T1000 (cell line): ENCODE measurements around the gene MGLL.

ENCODE experiments used
- DNase-seq: peaks from one replicate; lab custom pipeline; 2025; ENCODE audit warnings: mixed read lengths; lab: John Stamatoyannopoulos, UW

The MGLL gene

DNA sequence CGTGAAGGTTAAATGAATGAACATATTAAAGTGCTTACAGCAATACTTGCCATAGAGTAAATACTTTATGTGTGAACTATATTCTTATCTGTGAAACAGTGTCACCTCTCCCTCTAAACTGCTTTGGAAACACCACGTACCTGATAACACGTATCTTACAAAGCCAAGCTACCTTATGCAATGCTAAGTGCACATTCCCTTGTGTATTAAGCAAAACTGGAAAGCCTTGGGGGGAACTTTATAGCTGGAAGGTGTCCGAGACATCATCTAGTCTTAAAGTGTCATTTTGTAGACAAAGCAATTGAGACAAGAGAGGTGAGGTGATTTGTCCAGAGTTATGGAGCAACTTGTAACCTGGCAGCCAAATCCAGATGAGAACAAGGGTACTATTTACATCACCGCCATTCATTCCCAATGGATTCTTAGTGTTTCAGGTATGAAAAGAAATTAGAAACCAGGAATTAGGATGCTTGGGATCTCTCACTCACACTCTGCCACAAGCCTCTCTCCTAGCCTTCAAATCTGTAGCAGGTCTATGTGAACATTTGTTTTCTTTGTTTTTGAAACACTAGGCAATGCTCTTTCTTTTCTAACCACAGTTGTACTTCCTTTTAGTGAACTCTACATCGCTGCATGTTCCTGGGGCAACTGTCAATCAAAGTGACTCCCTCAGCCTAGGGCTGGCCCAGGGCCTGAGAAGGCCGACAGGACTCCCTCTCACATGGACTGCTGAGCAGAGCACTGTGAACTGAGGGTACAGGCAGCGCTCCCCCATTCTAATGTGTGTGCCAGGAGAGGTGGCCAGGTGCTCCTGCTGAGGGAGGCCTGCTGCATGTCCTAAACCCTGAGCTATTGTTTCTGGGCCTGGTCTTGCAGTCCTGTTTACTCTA lies 13.9 kb upstream of the MGLL start:
- no peak for DNase-seq

DNA sequence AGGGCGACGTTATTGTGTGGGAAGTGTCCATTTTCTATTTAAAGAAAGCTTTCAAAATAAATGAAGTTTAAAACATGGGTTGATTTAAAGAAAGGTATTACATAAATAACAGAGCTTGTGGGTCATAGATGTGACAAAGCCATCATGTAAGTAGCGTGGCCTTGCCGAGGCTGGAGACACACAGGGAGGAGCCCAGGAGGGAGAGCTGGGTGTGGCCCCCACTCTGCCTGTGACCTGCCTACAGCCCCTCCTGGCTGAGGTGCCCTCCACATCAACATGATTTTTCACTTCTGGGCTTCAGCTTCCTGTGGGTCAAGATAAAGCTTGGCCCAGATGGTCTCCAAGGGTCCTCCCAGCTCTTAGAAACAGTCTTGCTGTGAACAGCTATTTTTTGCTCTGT lies 12.5 kb upstream of the MGLL start:
- no peak for DNase-seq

DNA sequence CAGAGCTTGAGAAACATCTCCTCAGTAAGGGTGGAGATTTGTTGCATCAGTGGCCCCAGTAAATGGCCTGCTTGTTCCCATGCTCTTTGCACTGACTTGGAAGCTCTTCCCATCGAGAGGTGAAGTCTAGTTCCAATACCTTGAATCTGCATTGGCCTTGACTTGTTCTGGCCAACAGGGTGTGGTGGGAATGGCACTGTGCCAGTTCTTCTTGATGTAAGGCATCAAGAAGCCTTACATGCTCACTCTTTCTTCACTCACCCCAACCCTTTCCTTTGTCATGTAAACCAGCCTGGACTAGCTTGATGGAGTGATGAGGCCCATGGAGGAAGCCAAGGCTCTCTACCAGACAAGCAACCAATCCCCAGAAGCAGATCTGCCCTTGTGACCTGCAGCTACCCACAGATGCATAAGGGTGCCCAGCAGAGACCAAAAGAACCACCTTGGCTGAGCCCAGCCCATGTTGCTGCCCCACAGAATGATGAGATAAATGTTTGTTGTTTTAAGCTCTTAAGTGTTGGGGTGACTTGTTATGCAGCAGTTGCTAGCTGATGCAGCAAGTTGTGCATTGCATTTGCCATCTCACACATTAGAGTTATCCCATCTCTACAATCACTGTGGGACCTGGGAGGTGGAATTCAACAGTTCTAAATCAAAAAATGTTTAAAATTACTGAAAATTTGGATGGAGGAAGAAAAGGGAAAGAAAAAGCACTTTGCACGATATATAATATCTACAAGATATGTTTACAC lies 11.1 kb upstream of the MGLL start:
- no peak for DNase-seq

DNA sequence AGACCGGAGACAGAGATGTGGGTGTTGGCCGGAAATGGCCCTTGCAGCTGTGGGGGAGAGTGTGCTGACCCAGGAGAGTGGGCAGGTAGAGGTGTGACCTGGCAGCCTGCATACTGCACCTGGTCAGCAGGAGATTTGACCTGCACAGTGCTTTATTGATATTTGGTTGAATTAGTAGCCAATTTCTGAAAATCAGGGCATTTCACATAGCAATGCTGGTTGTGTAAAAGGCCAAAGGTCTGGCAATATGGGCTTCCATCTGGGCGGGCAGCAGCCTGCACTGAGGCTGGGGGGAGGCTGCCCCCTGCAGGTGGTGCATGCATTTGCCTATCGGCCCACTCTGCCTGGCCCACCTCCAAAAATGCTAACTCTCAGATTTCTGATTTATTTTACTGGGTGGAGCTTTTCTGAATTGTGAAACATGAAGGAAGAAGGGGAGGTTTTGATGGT lies 9.4 kb upstream of the MGLL start:
- DNase-seq, result no peak

DNA sequence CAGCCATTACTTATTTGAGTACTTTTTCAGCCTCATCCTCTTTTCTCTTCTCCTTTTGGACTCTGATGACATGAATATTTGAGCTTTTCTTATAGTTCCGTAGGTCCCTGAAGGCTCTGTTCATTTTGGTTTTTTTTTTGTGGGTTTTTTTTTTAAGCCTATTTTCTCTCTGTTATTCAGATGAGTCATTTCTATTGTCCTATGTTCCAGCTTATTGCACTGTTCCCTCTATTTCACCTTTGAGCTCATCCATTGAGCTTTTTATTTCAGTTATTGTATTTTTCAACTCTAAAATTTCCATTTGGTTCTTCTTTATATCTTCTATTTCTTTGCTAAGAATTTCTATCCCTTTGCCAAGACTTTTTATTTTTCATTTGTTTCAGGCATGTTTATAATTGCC lies 7.2 kb upstream of the MGLL start:
- no peak for DNase-seq

DNA sequence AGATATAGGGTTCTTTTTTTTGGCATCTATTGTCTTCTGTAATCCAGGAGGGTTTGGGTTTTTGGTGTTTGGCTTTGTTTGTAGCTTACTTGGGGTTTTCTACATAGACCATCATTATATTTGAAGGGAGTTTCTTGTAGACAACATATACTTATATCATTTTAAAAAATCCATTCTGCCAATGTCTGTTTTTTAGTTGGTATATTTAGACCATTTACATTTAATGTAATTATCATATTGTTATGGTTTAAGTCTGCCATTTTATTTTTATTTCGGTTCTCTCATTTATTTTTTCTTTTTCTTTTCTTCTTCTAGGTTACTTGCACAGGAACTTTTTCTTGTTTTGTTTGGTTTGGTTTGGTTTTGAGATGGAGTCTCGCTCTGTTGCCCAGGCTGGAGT lies 5.5 kb upstream of the MGLL start:
- no peak for DNase-seq

DNA sequence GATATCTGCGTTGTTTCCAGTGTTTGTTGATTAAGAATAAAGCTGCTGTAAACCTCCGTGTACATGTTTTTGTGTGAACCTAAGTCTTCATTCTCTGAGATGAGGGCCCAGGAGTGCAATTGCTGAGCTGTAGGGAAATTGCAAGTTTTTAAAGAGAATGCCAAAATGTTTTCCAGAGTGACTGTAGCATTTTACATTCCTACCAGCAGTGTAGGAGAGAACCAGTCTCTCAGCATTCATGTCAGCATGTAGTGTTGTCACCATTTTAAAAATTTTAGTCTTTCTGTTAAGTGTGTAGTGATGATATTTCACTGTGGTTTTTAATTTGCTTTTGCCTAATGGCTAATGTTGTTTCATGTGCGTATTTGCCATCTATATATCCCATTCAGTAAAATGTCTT lies 3.4 kb upstream of the MGLL start:
- no peak for DNase-seq

DNA sequence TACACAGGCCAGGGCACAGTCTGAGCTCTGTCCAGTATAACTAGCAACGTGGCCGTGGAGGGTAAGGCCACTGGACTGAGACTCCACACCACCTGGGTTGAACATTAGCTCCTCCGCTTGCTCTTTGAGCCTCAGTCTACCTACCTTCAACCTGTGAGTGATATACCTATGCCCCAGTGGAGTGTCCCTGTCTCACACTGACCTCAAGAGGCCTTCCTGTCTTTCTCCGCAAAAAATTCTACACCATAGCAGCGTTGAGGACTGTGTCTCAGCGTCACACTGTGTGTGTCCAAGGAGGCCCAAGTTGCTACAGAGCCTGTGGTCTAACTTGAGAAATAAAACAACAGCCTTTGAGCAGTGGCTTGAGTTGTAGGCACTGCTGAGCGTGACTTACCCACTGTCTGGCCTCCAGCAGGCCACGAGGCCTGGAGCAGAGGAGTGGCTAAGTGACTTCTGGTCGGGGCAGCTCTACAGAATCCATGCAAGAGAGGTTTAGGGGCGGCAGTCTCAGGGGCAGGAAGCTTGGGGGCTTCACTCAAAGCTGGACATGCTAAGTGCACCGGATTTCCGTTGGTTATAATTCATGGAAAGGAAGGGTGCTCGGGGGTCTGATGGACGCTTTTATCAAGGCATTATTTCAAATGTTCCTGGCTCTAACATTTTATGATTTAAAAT lies 2.0 kb upstream of the MGLL start:
- DNase-seq, result no peak

DNA sequence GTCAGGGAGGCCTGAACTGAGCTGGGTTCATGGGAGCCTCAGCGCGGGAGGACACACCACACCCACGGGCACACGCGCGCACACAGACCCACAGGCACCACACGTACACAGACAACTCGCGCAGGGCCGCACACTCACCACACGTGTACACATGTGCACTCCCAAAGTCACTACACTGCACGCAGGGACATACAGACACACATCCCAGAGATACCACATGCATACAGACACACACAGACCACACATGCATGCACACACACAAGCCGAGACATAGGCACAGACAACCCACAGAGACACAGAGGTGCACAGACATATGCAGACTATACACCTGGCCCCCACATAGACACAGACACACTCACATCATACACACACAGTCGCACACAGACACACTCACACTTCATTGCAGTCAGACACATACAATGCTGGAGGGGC lies 1.1 kb upstream of the MGLL start:
- DNase-seq, result no peak

DNA sequence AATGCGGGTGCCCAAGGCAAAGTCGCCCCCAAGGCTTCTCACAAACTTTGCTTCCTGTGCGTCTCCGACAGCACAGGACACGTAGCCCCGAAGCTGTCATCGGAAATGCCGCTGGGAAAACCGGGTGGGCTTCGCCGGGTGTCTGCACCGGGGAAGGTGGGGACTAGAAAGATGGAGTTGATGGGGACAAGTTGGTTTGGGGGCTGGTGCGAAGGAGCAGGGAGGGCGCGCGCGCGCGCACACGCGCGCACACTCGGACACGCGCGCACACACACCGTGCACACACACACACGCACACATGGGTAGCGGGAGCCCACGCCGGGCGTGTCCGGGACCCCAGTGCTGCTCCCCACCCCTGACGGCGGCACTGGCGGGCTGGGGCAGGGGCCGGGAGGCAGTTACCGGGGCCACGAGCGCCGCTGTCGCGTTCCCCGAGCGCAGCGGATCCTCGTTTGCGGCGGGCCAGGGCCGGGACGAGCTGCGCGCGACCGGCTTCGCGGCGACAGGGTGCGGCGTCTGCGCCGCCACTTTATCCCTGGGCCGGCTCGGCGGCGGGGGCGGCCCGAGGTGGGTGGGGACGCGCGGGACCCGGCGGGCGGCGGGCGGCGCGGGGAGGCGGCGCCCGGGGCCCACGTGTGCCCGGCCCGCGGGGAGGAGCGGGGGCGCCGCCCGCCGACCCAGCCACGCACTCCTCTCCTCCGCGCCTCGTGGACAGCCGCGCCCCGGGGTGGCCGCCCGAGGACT lies 539 bp upstream of the MGLL start:
- no peak for DNase-seq

DNA sequence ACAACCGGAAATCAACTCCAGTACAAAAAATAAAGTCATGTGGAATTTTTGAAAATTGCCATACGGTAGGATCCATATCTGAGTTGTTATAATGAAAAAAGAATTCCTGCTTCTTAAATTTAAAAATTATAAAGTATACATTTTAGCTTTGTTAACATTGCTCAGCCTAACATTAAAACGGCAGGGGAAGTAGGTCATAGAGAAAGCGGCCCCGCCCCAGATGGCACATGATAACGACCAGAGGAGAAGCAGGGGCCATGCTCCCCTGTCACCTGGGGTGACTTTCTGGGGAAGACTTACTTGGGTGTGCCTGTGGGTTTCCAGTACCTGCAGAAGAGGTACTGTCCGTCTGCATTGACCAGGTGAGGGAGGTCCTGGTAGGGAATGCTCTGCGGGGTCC lies 921 bp downstream of the MGLL start:
- DNase-seq, result no peak

DNA sequence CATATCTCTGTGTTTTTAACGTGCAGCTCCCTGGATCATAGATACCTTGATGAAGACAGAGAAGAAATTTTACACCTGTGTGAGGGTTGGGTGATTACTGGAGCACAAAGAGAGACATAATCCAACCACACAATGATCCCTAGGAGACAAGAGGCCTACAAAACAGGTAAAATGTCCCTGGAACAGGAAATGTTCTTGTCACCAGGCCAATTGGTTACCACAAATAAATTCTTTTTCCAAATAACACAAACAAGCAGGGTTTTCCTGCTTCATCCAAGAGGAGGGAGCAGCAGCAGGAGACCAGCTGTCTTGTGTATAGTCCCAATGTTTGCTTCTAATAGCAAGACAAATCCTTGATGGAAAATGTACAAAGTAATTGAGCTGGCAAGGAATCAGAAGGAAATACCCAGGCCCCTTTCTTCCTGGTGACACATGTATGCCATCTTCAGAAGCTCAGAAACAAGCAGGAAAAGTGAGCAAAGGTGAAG lies 1.4 kb downstream of the MGLL start:
- no peak for DNase-seq

DNA sequence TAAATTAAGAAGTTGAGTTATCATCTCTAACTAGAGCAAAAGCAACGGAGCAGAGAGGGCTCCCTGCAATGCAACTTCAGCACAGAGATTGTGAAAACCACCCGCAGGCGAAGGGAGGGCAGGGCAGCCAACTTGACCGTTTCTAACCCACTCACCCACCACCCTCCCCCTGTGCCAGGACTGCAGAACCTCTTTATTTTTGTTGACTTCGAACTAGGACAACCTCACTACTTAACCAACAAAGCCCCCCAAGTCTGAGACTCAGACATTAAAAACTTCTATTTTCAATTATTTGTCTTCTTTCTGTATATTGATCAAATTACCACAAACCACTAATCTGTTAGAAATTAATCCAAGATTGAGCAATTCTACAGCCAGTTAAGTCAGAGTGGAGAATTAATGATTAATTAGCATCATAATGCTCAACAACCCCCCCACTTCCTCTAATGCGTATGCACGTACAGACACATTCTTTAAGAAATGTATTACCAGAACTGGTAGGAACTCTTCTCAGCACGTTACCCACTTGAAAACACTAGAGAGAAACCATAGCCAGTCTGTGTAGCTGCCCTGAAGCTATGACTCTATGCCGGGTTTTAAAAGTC lies 2.0 kb downstream of the MGLL start:
- no peak for DNase-seq

DNA sequence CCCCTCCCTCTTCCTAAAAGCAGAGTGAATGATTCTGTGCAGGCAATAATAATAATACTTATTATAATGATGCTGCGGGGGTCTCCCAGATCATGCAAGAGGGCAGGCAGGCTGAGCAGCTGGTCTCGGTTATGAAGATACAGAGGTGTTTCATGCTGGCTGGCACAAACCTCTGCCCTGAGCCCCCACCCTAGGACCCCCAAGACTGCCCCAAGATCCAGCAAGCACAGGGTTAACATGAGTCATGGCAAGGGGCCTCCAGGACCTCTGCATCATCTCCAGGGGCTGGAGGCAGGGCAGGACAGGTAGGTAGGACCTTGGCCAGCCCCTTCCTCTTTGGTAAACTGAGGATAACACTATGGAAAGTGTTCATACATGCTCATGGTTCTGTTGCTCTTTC lies 2.7 kb downstream of the MGLL start:
- DNase-seq, result no peak

DNA sequence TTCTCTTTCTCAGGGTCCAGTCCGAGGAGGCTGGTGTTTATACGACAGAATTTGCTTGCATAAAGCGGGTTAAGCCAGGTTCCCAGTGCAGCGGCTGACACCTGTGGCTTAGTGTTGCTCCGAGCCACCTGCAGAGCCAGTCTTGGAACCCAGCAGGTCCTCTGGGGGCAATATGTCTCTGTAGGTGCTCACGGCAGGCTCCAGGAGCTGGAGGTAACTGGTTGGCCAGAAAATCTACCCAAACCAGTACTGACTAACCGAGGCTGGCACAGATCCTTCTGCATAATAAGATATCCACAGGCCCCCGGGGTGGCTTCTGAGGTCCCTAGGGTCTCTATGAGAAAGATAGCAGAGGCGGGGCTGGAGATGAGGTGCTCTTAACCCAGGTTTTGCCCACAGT lies 3.2 kb downstream of the MGLL start:
- no peak for DNase-seq

DNA sequence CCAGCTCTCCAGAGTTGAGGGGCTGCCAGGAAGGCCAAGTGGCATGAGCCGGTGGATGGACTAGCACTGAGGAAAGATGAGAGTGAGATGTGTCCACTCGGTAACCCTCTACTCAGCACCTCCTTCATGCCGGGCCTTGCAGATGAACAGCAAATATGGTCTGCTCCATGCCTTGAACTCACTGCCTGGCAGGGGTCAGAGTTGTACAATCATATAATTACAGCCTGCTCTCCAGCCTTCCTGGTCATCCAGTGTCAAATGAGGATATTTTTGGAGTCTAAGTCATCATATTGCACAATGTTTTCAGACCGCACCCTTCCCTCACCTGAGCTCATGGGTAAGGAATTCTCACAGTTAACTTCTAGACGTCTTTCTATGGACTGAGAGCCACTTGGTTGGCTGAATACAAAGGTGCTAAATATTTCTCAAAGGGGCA lies 4.9 kb downstream of the MGLL start:
- no peak for DNase-seq

DNA sequence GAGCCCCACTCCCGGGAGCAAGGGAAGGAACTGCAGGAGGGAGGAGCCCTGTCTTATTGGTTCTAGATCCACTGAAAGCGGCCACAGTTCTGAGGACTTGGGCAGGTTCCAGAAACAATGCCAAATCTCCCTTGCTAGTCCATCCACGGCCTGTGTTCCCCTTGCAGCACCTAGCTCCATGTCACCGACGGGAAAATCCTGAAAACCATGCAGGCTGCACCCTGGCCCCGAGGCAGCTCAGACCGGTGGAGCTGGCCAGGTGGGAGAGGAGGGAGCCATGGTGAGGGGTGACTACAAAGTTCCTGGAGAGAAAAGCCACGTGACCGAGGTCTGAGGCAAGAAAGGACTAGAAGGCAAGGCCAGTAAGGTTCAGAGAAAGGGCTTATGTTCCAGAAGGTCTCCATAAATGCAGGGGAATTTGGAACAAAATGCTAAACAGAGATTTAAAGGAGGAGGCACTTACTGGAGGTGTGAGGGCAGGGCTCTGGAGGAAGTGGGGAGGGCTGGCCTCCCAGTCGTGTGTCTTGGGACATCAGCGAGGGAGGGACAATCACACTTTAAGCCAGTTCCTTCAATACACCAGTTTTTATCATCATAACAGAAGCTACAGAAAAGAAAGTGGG lies 5.4 kb downstream of the MGLL start:
- DNase-seq, result no peak

DNA sequence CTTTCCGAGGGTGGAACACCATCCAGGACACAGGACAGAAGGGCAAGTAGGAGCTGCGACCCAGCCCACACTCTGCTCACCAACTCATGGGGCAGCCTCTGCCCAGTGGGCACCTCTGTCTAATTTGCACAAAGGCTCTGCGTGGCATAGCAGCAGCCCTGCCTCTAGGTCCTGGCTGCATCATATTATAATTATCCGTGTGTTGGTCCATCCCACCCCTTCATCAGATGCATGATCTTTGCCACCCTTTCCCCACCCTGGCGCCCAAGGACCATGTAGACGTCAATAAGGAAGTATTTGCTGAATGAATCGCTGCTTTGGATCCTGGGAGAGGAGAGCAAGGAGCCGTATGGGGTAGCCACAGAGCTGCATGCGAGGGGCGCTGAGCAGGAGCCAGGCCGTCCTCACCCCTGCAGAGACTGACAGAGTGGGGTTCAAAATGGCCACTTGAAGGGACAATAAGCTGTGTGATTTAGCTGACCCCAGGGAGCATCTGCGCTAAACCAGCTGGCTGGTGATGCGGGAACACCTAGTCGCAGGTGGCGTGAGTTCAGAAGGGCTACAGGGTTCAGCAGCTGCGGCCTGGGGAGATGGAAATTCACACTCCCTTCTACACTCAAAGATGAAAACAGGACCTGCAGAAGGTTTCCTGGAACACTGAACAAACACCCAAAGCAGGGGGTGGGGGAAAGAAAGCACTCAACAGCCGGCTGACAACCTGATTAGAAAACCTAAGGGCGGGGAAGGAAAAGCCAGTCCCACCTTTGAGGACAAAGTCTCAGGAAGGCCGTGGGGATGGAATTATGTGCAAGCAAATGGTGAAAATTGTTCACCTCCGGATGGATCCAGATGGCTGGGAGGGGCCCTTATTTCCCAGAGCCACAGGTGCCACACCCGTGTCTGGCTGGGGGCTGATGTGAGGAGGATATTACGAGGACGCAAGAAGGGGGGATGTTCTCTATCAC lies 6.4 kb downstream of the MGLL start:
- DNase-seq, result no peak

DNA sequence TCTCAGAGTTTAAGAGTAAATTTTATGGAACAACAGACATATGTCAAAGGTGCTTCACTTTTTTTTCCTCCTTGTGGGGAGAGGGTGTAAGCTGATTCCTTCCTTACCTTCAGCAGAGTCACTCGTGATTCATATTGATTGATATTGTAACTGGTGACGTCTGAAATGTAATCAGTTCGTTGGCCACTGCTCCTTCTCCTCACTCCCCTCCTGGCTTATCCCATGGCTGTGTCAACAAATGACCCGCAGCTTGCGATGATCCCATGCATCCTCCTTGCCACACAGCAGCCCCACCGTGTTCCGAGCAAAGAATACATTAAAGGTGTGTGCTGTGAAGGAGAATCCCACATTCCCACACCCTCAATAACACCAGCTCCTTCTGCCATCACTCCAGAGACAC lies 7.3 kb downstream of the MGLL start:
- no peak for DNase-seq

DNA sequence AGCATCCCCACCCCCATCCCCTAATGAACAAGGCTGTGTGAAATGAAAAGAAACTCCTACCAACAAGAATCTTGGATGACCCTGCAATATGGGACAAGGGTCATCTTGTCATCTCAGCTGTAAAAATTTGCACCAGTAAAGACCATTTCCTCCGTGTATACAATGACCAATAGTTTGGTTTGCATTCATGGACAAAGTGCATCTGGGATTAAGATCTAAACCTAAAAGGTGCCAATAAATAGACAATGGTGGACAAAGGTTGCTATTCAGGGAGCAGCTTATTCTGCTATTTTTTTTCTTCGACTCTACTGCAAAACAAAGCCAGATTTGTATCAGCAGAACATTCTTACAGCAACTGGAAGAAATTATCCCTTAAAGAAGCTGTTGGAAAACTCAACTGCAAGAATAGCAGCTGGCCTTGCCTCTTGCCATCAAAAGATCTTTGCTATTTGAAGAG lies 8.0 kb downstream of the MGLL start:
- no peak for DNase-seq
